ENCODE results near the gene POLDIP3.

Gene POLDIP3

GRCh38 chr22:42630211-42630610 is 15.5 kb upstream of the POLDIP3 start:
- TF ChIP-seq REST (IDR thresholded peaks at IDR 0.05; ENCODE audit: insufficient read depth in 1 of 2, low read depth in 2 of 2, low read length in 2 of 2) = no peak
- no peak for TF ChIP-seq TAF1 (IDR thresholded peaks at IDR 0.05; ENCODE audit: borderline replicate concordance, insufficient read depth, low read length)
- no peak for TF ChIP-seq SIN3A (IDR thresholded peaks at IDR 0.05; ENCODE audit: borderline replicate concordance, insufficient read depth, low read length)

GRCh38 chr22:42627981-42628380 is 13.3 kb upstream of the POLDIP3 start:
- TF ChIP-seq FOXP2 (optimal IDR thresholded peaks at IDR 0.05; ENCODE audit: borderline replicate concordance, extremely low read depth, extremely low read length, insufficient read depth) (no peak), POLR2AphosphoS5 (IDR thresholded peaks at IDR 0.05; ENCODE audit: low read depth, low read length) (no peak), REST (IDR thresholded peaks at IDR 0.05; ENCODE audit: insufficient read depth in 1 of 2, low read depth in 2 of 2, low read length in 2 of 2) (no peak), SIN3A (IDR thresholded peaks at IDR 0.05; ENCODE audit: borderline replicate concordance, insufficient read depth, low read length) (no peak), TAF1 (IDR thresholded peaks at IDR 0.05; ENCODE audit: borderline replicate concordance, insufficient read depth, low read length) (no peak)

GRCh38 chr22:42626951-42627625 is 12.4 kb upstream of the POLDIP3 start:
- TF ChIP-seq POLR2AphosphoS5 (IDR thresholded peaks at IDR 0.05; ENCODE audit: low read depth, low read length) (no peak), SIN3A (IDR thresholded peaks at IDR 0.05; ENCODE audit: borderline replicate concordance, insufficient read depth, low read length) (no peak), TAF1 (IDR thresholded peaks at IDR 0.05; ENCODE audit: borderline replicate concordance, insufficient read depth, low read length) (no peak), REST (IDR thresholded peaks at IDR 0.05; ENCODE audit: insufficient read depth in 1 of 2, low read depth in 2 of 2, low read length in 2 of 2) (no peak), FOXP2 (optimal IDR thresholded peaks at IDR 0.05; ENCODE audit: borderline replicate concordance, extremely low read depth, extremely low read length, insufficient read depth) (no peak)

- TF ChIP-seq TAF1 (IDR thresholded peaks at IDR 0.05; ENCODE audit: borderline replicate concordance, insufficient read depth, low read length) (no peak), SIN3A (IDR thresholded peaks at IDR 0.05; ENCODE audit: borderline replicate concordance, insufficient read depth, low read length) (no peak), FOXP2 (optimal IDR thresholded peaks at IDR 0.05; ENCODE audit: borderline replicate concordance, extremely low read depth, extremely low read length, insufficient read depth) (no peak), REST (IDR thresholded peaks at IDR 0.05; ENCODE audit: insufficient read depth in 1 of 2, low read depth in 2 of 2, low read length in 2 of 2) (no peak), POLR2AphosphoS5 (IDR thresholded peaks at IDR 0.05; ENCODE audit: low read depth, low read length) (no peak)
Measured at GRCh38 chr22:42626431-42626830, 11.7 kb upstream of the POLDIP3 start.

- TF ChIP-seq SIN3A (IDR thresholded peaks at IDR 0.05; ENCODE audit: borderline replicate concordance, insufficient read depth, low read length) (no peak), REST (IDR thresholded peaks at IDR 0.05; ENCODE audit: insufficient read depth in 1 of 2, low read depth in 2 of 2, low read length in 2 of 2) (no peak), FOXP2 (optimal IDR thresholded peaks at IDR 0.05; ENCODE audit: borderline replicate concordance, extremely low read depth, extremely low read length, insufficient read depth) (no peak), POLR2AphosphoS5 (IDR thresholded peaks at IDR 0.05; ENCODE audit: low read depth, low read length) (no peak), TAF1 (IDR thresholded peaks at IDR 0.05; ENCODE audit: borderline replicate concordance, insufficient read depth, low read length) (no peak)
Measured at GRCh38 chr22:42625416-42625815, 10.7 kb upstream of the POLDIP3 start.

Measured in PFSK-1 (cell line).